Ectodermal cell (in vitro differentiated cells): ENCODE results near the gene TEPSIN.

Experiments used
- H3K27ac ChIP-seq: 2 replicates; pipeline ENCODE4 v1.7.0; 2013; ENCODE audit warnings: mild to moderate bottlenecking, low read depth, low read length; ENCODE audit not compliant: insufficient read depth, poor library complexity, severe bottlenecking
- H3K27me3 ChIP-seq: 2 replicates; pipeline ENCODE4 v1.7.0; 2013; ENCODE audit warnings: mild to moderate bottlenecking, low read length; ENCODE audit not compliant: insufficient read depth, control insufficient read depth, poor library complexity, severe bottlenecking
- H3K36me3 ChIP-seq: one replicate; pipeline ENCODE4 v1.7.0; 2013; ENCODE audit warnings: low read length; ENCODE audit not compliant: control insufficient read depth, insufficient read depth
- H3K4me1 ChIP-seq: one replicate; pipeline ENCODE4 v1.7.0; 2013; ENCODE audit warnings: low read length; ENCODE audit not compliant: control insufficient read depth, insufficient read depth
- H3K4me3 ChIP-seq: 2 replicates; pipeline ENCODE4 v1.7.0; 2013; ENCODE audit warnings: low read depth, low read length, control low read depth; ENCODE audit not compliant: insufficient read depth
- H3K9me3 ChIP-seq: 2 replicates; pipeline ENCODE4 v1.7.0; 2013; ENCODE audit warnings: mild to moderate bottlenecking, low read length, moderate library complexity; ENCODE audit not compliant: control insufficient read depth
- WGBS, 2 experiments: methylation state at CpG; one replicate each; pipeline ENCODE4 v1.1.7; 2013; ENCODE audit warnings: missing lambda C conversion rate in 2 of 2; 5-methylcytosine and 5-hydroxymethylcytosine counted together

TEPSIN gene

DNA sequence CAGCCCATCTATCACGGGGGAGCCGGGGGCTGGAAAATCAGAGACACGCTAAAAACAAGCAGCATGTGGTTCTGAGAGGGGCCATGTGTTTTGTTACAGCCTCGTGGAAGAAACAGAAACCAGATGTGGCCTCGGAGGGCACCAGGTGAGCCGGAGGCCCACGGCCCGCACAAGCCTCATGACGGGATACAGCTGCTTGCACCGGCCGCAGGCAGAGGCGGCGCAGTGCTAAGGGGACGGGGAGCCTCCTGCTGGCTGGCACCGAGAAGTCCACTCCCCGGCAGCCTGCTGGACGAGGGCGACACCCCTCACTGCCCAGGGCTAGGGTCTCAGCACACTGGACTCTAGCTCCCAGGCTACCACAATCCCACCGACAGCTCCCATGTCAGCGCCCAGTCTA lies 19.4 kb upstream of the TEPSIN start:
- 85 to 87% methylated on average over 20 of the region's 20 CpGs for WGBS, 2 experiments
- H3K4me3 ChIP-seq, result no peak overlapping the region
- no peaks in the 10 kb centered on the region for H3K36me3 ChIP-seq
- H3K27ac ChIP-seq, result no peak overlapping the region
- peaks cover 6% of the 10 kb centered on the region for H3K4me1 ChIP-seq
- H3K9me3 ChIP-seq, result no peaks in the 10 kb centered on the region
- no peaks in the 10 kb centered on the region for H3K27me3 ChIP-seq

DNA sequence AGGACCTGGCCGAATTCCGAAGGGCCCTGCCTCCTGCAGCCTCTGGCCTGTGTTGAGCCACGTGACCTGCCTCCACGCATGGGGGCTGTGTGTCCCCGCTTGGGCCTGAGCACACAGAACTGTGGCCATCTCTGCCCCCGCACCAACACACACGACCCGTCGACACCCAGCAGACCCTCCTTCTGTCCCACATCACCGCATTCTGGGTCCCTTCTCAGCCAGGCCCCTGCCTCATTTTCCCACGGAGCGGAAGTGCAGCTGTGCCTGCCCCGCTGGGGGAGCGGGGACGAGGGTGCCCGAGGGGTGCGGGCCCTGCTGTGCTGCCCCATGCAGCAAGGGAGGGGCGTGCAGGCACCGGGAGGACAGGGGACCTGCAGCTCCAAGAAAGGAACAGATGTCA lies 18.7 kb upstream of the TEPSIN start:
- 94 to 96% methylated on average over 19 of the region's 19 CpGs for WGBS, 2 experiments
- H3K9me3 ChIP-seq, result no peaks in the 10 kb centered on the region
- no peak overlapping the region for H3K4me3 ChIP-seq
- no peaks in the 10 kb centered on the region for H3K36me3 ChIP-seq
- H3K27ac ChIP-seq, result no peak overlapping the region
- no peaks in the 10 kb centered on the region for H3K27me3 ChIP-seq
- peaks cover 11% of the 10 kb centered on the region for H3K4me1 ChIP-seq

DNA sequence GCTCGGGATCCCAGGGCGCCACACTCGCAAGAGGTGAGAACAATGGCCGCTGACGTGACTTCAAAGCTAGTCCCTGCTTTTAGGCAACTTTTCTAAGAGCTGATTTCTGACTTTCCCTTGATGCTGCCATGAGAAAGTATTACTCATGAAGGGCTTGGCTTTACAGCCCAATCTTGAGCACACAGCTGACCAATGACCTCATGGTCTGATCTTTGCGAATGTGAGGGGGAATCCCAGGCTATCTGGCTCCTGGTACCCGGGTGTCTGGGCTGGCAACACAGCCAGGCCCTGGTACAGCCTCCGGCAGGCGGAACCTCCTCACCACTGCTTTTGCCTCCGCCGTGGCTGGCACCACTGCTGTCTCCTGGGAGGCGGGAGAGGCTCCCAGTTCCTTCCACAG lies 17.8 kb upstream of the TEPSIN start:
- Histone ChIP-seq H3K4me1 (peaks cover 20% of the 10 kb centered on the region), H3K27ac (no peak overlapping the region), H3K9me3 (no peaks in the 10 kb centered on the region), H3K27me3 (no peaks in the 10 kb centered on the region), H3K36me3 (no peaks in the 10 kb centered on the region), H3K4me3 (no peak overlapping the region)
- 90 to 94% methylated on average over 12 of the region's 12 CpGs for WGBS, 2 experiments

DNA sequence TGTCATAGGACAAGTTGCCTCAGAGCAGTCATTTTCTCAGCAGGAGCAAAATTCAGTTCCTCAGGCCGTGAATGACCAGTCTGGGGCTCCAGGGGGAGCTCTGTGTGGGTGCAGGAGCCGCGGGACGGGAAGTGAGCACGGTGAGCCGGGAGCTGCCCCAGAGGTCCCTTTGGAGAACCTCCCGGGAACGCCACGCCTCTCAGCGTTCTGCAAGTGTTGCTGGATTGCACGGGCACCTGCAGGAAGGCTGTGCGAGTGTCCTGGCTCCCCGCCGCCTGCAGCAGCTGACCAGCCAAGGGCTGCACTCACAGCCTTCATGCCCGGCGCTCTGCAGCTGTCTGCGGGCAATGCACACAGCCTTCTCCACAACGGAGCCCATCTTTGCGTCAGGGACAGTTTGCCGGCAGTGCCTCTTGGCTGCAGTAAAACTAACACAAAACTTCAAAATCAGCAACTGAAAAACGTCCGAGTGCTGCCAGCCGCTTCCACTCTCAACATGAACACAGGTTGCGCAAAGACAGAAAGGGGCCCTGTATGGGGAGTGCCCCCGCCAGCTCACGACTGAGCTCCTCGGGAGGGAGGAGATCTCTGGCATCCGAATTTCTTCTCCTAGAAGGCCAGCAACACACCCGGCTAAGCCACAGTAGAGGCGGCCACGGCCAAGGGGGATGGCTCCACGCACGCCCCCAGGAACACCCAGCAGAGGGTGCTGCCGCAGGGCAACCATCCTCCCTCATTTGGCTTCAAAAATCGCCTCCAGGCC lies 16.3 kb upstream of the TEPSIN start:
- H3K4me1 ChIP-seq, result peaks cover 23% of the 10 kb centered on the region
- H3K27ac ChIP-seq, result no peak overlapping the region
- no peaks in the 10 kb centered on the region for H3K9me3 ChIP-seq
- no peaks in the 10 kb centered on the region for H3K36me3 ChIP-seq
- H3K27me3 ChIP-seq, result no peaks in the 10 kb centered on the region
- H3K4me3 ChIP-seq, result no peak overlapping the region
- 59% methylated on average over 35 of the region's 35 CpGs for WGBS, 2 experiments

DNA sequence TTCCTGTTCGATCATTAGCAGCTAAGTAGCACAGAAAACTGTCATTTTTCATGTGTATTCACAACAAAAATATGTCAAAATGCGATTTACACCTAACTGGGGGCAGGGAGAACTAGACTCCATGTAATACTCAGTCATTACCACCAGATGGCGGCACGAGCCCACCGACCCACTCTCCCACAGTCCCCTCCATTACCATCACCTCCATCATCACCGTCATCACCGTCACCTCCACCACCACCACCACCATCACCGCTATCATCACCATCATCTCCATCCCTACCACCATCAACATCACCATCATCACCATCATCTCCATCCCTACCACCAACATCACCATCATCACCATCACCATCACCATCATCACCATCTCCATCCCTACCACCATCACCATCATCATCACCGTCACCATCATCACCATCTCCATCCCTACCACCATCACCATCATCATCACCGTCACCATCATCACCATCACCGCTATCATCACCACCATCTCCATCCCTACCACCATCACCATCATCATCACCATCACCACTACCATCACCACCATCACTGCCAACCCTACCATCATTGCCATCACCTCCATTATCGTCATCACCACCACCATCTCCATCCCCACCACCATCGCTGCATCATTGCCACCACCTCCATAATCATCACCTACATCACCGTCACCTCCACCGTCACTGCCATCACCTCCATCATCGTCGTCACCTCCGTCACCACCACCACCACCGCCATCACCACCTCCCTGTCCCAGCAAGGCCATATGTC lies 14.7 kb upstream of the TEPSIN start:
- Histone ChIP-seq H3K36me3 (peaks cover 2% of the 10 kb centered on the region), H3K4me1 (peaks cover 23% of the 10 kb centered on the region), H3K27ac (no peak overlapping the region), H3K27me3 (no peaks in the 10 kb centered on the region), H3K4me3 (no peak overlapping the region), H3K9me3 (no peaks in the 10 kb centered on the region)
- WGBS, 2 experiments, result 66 to 68% methylated on average over 19 of the region's 19 CpGs

DNA sequence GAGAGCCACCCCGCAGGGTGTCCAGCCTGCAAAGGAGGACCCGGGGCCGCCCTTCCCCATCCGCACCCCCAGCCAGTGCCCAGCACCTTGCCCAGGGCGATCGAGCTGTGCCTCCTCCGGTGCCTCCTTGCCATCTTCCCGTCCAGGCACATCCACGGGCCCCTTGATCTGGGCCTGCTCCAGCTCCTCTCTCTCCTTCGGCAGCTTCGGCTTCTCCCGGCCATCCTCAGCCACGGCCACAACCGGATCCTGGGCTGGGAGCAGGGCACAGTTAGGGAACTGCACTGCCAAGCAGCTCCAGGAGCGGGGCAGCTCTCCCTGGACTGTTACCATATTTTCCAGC lies 14.1 kb upstream of the TEPSIN start:
- Histone ChIP-seq H3K36me3 (peaks cover 2% of the 10 kb centered on the region), H3K4me3 (no peak overlapping the region), H3K27ac (no peak overlapping the region), H3K27me3 (no peaks in the 10 kb centered on the region), H3K4me1 (peaks cover 23% of the 10 kb centered on the region), H3K9me3 (no peaks in the 10 kb centered on the region)
- 77 to 79% methylated on average over 15 of the region's 15 CpGs for WGBS, 2 experiments

DNA sequence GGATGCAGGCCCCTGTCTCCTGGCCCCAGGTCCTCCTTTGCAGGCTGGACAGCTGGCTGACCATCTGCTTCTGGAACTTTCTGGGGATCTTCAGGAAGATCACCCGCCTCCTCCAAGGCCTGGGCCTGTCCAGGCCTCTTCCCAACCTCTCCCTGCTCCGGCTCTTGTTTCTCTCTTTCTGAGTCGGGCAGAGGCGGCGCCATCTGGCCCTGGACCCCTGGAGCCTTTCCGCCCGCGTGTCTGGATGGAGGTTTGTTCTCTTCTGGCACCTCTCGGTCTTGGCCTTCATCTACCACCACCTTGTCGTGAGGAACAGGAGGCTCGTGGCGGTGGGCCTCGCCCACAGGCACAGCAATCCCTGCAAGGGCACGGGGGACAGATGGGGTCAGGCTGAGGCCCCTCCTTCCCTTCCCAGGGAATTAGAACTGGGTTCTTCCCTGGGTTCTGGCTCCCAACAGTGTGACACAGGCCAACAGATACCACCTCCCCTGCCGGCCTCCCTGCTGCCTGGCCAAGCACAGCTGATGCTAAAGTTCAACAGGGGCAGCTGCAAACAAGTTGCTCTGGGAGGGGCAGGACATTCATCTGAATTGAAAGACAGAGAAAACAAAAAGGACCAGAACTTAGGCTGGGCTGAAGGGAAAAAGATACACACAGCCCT lies 13.6 kb upstream of the TEPSIN start:
- Histone ChIP-seq H3K4me3 (no peak overlapping the region), H3K9me3 (no peaks in the 10 kb centered on the region), H3K36me3 (peaks cover 2% of the 10 kb centered on the region), H3K4me1 (peaks cover 23% of the 10 kb centered on the region), H3K27me3 (no peaks in the 10 kb centered on the region), H3K27ac (peak overlapping the region; percentile 50)
- WGBS, 2 experiments, result 83 to 85% methylated on average over 15 of the region's 15 CpGs

DNA sequence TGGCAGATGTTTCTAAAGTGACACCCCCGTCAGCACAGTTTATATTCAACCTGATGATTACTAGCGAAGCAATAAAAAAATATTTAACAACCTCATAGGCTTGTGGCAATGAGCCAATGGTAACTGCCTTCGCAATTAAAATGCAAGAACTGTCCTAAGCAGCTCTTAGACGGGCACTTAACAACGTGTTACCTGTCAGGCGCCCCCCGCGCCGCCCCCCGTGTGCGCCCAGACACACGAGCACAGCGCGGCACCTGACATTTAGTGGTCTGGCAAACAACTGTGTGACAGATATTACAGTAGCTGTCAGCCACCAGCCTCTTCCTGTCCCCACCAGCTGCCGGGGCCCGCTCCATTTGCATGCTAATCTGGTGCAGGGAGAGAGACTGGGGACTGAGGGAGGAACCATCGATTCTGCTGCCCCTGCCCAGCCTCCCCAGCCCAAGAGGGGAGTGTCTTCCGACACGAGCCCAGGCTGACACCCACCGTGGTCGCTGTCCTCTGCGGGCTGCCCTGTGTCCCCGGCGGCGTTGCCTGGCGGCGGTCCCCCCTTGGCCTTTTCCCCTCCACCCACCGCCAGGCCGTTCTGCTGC lies 12.9 kb upstream of the TEPSIN start:
- Histone ChIP-seq H3K9me3 (no peaks in the 10 kb centered on the region), H3K36me3 (peaks cover 2% of the 10 kb centered on the region), H3K27me3 (no peaks in the 10 kb centered on the region), H3K4me3 (no peak overlapping the region), H3K27ac (peak overlapping the region; percentile 50), H3K4me1 (peaks cover 23% of the 10 kb centered on the region)
- 70 to 73% methylated on average over 29 of the region's 29 CpGs for WGBS, 2 experiments

DNA sequence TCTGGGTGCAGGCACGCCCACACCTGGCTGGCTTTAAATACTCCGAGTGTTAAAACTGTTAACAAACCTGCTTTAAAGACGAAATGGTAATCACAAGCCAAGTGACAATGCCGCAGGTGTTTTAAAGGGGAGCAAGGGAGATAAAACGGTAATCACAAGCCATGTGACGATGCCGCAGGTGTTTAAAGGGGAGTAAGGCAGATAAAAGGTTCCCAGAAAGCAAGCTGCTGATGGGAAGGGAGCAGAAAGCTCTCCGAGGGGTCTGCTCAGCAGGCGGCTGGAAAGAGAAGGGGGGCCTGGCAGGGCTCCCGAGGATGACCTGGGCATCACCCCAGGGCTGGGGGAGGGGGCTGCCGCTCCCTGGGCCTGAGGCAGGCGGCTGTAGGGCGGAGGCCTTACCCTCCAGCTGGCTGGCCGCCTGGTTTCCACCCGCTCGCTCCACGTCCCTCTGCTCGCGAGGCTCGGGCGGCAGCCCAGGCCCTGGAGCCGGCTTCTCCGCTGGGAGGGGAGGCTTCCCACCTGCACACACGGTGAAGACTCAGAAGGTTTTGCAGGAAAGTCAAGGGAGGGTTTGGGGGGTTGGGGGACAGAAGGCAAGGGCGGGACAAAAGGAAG lies 12.3 kb upstream of the TEPSIN start:
- Histone ChIP-seq H3K9me3 (no peaks in the 10 kb centered on the region), H3K27ac (no peak overlapping the region), H3K36me3 (peaks cover 2% of the 10 kb centered on the region), H3K4me1 (peaks cover 23% of the 10 kb centered on the region), H3K27me3 (no peaks in the 10 kb centered on the region), H3K4me3 (no peak overlapping the region)
- WGBS, 2 experiments, result 74 to 77% methylated on average over 25 of the region's 25 CpGs
